ENCODE results near the gene BCL10.

- TF ChIP-seq CTCF (IDR thresholded peaks at IDR 0.05) (no peak), POLR2A (IDR thresholded peaks at IDR 0.05) (no peak)
These were observed 32.0 kb downstream of the BCL10 start for GRCh38 chr1:85244271-85245061.
